Measurements from ENCODE around the gene WSCD1. TPM values are rescaled to one million over a fixed set of nuclear protein-coding genes. Genes with fewer than 3 reads are reported as not detected.

WSCD1 gene
- total and polyA plus RNA-seq, 8 donors, result 1.2 to 4.1 (median 2.6) TPM

DNA sequence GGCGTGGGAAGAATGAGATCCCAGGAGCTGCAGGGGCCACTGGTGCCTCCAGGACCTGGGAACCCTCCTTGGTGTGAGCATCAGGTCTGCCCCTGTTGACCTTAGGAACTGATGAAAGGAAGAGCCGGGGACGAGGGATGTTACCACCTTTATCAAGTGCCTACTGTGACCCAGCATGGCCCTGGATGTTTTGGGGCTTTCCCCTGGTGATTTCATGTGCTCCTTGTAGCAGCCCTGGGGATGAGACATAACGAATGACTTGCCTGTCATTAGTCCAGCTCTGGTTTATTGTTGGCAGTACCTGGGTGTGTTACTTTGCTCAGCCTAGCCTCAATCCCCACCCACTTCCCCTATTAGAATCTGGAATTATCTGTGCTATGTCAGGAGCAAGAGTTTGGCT, 39.9 kb downstream of the WSCD1 start:
- no peak for DNase-seq
- ATAC-seq, result no peak
- no peak for FAIRE-seq

DNA sequence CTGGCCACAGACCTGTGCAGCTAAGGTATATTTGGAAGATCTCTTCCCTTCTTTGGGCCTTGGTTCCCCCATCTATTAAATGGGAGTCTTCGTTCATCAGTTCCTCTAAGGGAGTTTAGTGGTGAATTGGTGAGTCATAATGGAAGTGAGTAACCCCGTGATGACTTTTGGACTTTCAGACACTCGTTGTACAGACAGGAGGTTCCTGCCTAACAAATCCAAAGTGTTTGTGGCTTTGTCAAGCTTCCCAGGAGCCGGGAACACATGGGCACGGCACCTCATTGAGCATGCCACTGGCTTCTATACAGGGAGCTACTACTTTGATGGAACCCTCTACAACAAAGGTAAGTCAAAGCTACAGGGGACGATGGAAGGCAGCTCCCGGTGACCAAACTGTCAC, 40.4 kb downstream of the WSCD1 start:
- 91 to 96% methylated on average over 7 of the region's 7 CpGs for WGBS, 2 donors
- DNase-seq, result no peak
- no peaks in the 10 kb centered on the region for H3K27me3 ChIP-seq
- ATAC-seq, result no peak
- intact Hi-C loops (cut with DNase I), result no loop called here
- TF ChIP-seq, protein P1, sequence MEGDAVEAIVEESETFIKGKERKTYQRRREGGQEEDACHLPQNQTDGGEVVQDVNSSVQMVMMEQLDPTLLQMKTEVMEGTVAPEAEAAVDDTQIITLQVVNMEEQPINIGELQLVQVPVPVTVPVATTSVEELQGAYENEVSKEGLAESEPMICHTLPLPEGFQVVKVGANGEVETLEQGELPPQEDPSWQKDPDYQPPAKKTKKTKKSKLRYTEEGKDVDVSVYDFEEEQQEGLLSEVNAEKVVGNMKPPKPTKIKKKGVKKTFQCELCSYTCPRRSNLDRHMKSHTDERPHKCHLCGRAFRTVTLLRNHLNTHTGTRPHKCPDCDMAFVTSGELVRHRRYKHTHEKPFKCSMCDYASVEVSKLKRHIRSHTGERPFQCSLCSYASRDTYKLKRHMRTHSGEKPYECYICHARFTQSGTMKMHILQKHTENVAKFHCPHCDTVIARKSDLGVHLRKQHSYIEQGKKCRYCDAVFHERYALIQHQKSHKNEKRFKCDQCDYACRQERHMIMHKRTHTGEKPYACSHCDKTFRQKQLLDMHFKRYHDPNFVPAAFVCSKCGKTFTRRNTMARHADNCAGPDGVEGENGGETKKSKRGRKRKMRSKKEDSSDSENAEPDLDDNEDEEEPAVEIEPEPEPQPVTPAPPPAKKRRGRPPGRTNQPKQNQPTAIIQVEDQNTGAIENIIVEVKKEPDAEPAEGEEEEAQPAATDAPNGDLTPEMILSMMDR (IDR thresholded peaks at IDR 0.05), result no peak
- no peaks in the 10 kb centered on the region for H3K4me1 ChIP-seq
- no peak overlapping the region for H3K4me3 ChIP-seq
- FAIRE-seq, result no peak
- H3K9me3 ChIP-seq, result no peaks in the 10 kb centered on the region
- H3K27ac ChIP-seq, result no peak overlapping the region
- no peaks in the 10 kb centered on the region for H3K36me3 ChIP-seq

More for the DNA sequence above, 39.9 kb downstream of the WSCD1 start:
- Histone ChIP-seq H3K9me3 (no peaks in the 10 kb centered on the region), H3K4me3 (no peak overlapping the region), H3K4me1 (no peaks in the 10 kb centered on the region), H3K27me3 (no peaks in the 10 kb centered on the region), H3K27ac (no peak overlapping the region), H3K36me3 (no peaks in the 10 kb centered on the region)
- intact Hi-C loops (cut with DNase I), result no loop called here
- WGBS, 2 donors, result 77 to 85% methylated on average over 4 of the region's 4 CpGs
- TF ChIP-seq, protein P1 (IDR thresholded peaks at IDR 0.05), result no peak

DNA sequence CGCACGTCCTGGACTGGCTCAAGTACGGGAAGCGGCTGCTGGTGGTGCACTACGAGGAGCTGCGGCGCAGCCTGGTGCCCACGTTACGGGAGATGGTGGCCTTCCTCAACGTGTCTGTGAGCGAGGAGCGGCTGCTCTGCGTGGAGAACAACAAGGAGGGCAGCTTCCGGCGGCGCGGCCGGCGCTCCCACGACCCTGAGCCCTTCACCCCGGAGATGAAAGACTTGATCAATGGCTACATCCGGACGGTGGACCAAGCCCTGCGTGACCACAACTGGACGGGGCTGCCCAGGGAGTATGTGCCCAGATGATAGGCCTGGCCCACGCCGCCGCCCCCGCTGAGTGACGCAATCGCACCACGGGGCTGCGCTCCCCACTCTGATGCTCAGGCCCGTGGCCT, 50.2 kb downstream of the WSCD1 start:
- WGBS, 2 donors, result 92 to 93% methylated on average over 34 of the region's 34 CpGs
- intact Hi-C loops (cut with DNase I), result no loop called here

DNA sequence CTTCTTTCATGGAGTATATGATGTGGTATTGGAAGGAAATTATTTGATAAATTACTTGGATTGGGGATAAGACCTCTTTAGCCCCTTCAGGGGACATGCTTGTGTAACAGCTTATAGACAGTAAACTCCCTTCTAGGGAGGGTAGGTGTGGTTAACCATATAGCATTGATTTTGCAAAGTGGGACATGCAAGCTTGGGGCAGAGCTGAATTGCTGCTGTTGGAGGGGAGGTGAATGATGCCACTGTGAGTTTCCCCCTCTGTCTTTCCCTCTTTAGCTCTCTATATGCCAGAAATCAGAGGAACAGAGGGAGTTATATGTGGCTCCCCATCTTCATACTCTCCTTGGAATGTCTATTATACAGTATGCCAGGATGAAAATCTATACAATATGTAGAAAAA, 54.7 kb downstream of the WSCD1 start:
- FAIRE-seq, result no peak
- DNase-seq, result no peak
- Histone ChIP-seq H3K27me3 (no peaks in the 10 kb centered on the region), H3K9me3 (no peaks in the 10 kb centered on the region), H3K4me3 (no peak overlapping the region), H3K27ac (no peak overlapping the region), H3K4me1 (no peaks in the 10 kb centered on the region), H3K36me3 (no peaks in the 10 kb centered on the region)
- TF ChIP-seq, protein P1 (IDR thresholded peaks at IDR 0.05), result no peak
- ATAC-seq, result no peak
- intact Hi-C loops (cut with DNase I), result no loop called here

More for the DNA sequence above, 50.2 kb downstream of the WSCD1 start:
- no peak for FAIRE-seq
- no peaks in the 10 kb centered on the region for H3K4me1 ChIP-seq
- H3K9me3 ChIP-seq, result no peaks in the 10 kb centered on the region
- ATAC-seq, result no peak
- TF ChIP-seq, protein P1 (IDR thresholded peaks at IDR 0.05), result no peak
- no peak for DNase-seq
- no peak overlapping the region for H3K27ac ChIP-seq
- no peaks in the 10 kb centered on the region for H3K27me3 ChIP-seq
- no peak overlapping the region for H3K4me3 ChIP-seq
- no peaks in the 10 kb centered on the region for H3K36me3 ChIP-seq

DNA sequence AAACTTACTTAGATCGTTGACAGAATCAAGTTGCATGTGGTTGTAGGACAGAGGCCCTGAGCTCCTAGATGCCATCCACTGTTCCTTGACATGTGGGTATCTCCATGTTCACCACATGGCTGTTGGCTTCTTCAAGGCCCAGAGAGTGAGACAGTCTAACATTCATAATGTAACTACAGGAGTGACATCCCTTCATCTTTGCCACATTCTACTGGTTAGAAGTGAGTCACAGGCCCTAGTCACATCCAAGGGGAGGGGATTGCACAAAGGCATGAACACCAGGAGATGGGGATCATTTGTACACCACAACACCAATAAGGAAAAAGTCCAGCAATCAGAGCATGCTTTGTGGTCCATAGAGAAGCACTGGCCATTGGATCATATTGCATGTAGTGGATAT, 56.6 kb downstream of the WSCD1 start:
- H3K9me3 ChIP-seq, result no peaks in the 10 kb centered on the region
- no peaks in the 10 kb centered on the region for H3K27me3 ChIP-seq
- DNase-seq (no peak), ATAC-seq (no peak), FAIRE-seq (no peak)
- H3K27ac ChIP-seq, result no peak overlapping the region
- intact Hi-C loops (cut with DNase I), result no loop called here
- no peak overlapping the region for H3K4me3 ChIP-seq
- TF ChIP-seq, protein P1 (IDR thresholded peaks at IDR 0.05), result no peak
- WGBS, 2 donors, result 69 to 78% methylated on average over 1 of the region's 1 CpG
- no peaks in the 10 kb centered on the region for H3K4me1 ChIP-seq
- no peaks in the 10 kb centered on the region for H3K36me3 ChIP-seq
